HuH-7.5 (cell line): ENCODE data around the gene ANXA2R.
A peak's percentile ranks its signal among the peaks of the same experiment; 100 is the strongest.
"Not testable (repeated sequence)": the region's sequence is repeated elsewhere in the genome, so short reads cannot be mapped to it uniquely, and the experiment has no call there.

Experiments used
- DNase-seq: peaks from one replicate; pipeline ENCODE4 v3.0.0; 2011; ENCODE audit warnings: low spot score

ANXA2R gene, protein sequence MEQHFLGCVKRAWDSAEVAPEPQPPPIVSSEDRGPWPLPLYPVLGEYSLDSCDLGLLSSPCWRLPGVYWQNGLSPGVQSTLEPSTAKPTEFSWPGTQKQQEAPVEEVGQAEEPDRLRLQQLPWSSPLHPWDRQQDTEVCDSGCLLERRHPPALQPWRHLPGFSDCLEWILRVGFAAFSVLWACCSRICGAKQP

DNA sequence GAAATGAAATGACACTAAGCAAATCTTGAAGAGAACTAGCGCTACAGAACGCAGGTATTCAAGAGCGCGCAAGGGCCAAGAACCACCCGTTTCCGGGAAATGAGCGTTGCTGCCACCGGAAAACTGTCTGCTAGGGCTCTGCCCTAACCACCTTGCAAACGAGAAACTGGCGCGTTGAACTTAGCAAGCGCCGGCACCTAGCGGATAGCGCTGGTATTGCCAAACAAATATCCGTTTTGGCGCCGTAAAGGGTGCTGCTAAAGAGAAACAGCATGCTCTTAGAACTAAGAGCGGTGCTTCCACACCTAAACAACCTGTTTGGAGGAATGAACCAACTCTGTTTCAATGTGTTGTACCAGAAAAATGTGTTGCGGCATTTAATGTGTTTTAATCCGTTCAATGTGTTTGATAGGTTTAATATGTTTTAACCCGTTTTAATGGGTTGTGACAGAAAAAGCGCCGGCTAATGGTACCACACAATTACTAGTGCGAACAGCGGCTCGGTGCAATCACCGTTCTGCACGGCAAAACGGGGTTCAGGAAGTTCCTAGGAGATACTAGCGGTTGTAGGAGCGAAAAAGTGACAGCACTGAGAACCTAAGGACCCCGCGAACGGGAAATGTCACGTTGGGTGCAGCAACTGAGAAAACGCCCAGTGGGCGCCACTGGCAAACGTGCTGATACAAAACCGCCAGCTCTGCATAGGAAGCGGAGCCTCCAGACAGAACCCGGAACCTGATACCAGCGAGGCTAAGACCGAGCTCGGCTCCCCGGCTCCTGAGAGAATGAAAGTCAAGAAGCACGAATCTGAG is at the start of gene ANXA2R:
Gene ANXA2R, minus strand, starts transcription at position 33 of the 812 bp plus-strand sequence. CDS start 273 bp downstream, outside the sequence.
- DNase-seq = no peak

DNA sequence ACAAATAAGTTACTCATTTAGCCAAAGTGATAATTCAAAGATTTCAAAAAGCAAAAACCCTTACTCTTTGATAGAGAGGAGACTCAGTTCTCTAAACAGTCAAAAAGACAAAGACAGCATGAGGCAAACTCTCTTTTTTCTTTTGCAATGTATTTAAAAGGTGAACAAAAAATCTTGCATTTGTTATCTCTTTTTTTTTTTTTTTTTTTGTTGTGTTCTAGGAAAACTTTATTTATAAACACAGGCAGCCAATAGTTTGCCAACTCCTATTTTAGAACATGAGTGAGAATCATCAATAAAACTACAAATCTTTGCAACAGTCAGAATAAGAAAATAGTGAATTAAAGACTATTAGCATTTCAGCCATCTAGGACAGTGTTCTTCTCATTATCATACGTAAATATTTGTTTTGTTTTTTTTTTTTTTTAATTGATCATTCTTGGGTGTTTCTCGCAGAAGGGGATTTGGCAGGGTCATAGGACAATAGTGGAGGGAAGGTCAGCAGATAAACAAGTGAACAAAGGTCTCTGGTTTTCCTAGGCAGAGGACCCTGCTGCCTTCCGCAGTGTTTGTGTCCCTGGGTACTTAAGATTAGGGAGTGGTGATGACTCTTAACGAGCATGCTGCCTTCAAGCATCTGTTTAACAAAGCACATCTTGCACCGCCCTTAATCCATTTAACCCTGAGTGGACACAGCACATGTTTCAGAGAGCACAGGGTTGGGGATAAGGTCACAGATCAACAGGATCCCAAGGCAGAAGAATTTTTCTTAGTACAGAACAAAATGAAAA is 46.2 kb upstream of the ANXA2R start:
- DNase-seq = not testable (repeated sequence)

DNA sequence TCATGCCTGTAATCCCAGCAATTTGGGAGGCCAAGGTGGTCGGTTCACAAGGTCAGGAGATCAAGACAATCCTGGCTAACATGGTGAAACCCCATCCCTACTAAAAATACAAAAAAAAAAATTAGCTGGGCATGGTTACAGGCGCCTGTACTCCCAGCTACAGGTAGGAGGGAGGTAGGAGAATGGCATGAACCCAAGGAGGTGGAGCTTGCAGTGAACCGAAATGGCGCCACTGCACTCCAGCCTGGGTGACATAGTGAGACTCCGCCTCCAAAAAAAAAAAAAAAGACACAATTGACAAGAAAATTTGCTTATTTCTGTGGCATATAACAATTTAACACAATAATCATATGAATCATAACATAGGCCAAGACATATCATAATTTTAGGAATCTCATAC is 45.3 kb upstream of the ANXA2R start:
- no peak for DNase-seq

DNA sequence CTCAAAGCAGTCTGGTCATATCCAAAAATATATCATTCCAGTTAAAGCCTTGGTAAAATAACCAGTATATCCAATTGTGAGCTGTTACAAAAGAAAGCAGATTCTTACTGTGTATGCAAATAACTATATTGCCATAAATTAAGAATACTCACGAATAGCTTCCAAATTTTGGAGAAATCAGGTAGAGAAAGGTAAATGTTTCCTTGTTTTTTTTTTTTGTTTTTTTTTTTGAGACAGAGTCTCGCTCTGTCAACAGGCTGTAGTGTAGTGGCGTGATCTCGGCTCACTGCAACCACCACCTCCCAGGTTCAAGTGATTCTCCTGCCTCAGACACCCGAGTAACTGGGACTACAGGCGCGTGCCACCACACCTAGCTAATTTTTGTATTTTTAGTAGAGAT is 44.3 kb upstream of the ANXA2R start:
- DNase-seq = not testable (repeated sequence)

DNA sequence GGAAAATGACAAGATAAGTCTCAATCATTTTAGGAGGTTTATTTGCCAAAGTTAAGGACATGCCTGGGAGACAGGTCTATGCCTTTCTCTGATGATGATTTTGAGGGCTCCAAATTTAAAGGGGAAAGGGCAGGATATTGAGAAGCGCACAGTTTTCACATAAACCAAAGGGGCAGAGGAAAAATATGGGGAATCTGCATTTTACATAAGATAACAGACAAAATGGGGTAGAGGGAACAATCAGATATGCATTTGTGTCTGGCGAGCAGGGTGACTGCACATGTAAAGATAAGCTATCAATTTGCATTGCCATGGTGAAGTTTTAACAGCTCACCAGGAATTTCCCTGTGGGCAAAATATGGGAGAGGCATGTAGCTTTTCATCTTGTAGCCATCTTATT is 41.2 kb upstream of the ANXA2R start:
- not testable (repeated sequence) for DNase-seq

DNA sequence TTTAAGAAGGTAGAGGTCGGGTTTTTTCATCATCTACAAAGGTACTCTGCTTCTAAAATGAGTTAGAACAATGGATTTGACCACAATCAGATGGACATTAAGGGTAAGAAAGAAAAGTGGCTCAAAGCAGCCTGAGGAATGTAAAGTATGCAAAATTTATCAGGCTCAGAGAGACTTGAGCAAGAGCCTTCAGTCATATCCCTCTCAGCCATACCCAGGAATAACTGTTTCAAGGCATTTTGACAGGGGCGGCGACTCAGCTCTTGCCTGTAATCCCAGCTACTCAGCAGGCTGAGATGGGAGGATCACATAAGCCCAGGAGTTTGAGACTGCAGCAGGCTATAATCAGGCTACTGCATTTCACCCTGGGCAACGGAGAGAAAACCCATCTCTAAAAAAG is 38.8 kb upstream of the ANXA2R start:
- no peak for DNase-seq

DNA sequence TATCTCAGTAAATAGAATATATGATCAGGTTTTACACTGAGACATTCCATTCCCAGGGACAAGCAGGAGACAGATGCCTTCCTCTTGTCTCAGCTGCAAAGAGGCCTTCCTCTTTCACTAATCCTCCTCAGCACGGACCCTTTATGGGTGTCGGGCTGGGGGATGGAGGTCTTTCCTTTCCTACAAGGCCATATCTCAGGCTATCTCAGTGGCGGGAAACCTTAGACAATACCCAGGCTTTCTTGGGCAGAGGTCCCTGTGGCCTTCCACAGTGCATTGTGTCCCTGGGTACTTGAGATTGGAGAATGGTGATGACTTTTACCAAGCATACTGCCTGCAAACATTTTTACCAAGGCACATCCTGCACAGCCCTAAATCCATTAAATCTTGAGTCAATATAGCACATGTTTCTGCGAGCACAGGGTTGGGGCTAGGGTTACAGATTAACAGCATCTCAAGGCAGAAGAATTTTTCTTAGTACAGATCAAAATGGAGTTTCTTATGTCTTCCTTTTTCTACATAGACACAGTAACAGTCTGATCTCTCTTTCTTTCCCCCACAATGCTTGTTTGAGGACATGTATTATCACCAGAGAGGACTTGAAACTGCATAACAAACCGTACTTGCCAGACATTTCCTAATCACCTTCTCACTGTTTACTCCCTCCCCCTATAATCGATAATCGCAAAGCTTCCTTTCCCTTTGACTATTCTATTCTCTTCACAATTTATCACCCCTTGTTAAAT is 37.5 kb upstream of the ANXA2R start:
- DNase-seq = not testable (repeated sequence)

DNA sequence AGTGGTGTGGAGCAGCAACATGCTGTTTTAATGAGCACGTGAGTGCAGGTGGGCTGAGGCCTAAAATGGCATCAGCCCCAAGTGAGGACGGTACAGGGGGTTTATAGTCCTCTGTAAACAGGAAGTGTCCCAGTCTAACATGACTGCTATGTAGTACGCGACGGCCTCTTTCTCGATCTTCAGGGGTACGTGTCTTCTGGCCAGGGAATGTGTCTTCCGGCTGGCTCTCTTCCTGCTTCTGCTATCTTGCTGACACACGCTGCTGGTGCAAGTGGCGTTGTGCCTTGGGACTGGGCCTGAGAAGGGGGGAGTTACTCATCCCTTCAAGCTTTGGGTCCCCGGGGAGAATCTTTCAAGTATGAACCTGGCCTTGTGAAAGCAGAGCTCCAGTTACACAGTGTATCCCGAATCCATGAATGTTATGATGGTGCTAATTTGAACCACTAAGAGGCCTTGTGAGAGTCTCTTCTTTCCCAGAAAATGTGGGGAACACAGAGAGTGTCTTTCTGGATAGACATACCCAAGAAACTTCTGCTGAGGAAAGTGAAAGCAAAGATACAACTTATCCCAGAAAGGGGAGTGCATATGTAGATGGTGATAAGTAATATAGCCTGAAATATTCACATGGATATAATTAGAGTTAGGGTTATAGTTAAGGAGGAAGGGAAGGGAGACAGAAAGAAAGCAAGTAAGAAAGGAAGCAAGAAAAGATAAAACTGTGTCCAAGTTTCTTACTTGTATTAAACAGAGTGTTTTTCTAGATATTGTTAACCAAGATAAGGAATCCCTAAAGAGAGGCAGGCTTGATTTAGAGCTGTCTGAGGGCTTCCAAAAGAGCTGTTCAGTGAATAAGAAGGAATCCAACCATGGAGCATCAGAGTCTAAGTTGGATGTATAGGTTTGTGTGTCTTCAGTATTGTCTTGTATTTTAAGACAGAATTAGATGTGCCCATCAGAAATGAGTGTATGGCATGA is 35.5 kb upstream of the ANXA2R start:
- no peak for DNase-seq

DNA sequence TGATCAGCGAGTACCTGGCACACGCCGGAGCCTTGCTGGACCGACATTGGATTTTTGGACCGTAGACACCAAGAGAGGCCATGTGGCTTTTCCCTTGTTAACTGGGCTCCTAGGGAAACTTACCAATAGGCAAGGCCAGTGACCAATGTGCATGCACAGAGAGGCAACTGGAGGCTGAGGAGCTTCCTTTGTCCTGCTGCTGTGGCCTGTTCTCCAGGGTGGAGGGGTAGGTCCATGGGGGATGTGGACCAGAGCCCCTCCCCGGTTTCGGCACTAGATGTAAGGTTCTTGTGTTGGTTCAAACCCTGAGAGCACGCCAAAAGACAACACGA is 34.8 kb upstream of the ANXA2R start:
- DNase-seq = no peak

DNA sequence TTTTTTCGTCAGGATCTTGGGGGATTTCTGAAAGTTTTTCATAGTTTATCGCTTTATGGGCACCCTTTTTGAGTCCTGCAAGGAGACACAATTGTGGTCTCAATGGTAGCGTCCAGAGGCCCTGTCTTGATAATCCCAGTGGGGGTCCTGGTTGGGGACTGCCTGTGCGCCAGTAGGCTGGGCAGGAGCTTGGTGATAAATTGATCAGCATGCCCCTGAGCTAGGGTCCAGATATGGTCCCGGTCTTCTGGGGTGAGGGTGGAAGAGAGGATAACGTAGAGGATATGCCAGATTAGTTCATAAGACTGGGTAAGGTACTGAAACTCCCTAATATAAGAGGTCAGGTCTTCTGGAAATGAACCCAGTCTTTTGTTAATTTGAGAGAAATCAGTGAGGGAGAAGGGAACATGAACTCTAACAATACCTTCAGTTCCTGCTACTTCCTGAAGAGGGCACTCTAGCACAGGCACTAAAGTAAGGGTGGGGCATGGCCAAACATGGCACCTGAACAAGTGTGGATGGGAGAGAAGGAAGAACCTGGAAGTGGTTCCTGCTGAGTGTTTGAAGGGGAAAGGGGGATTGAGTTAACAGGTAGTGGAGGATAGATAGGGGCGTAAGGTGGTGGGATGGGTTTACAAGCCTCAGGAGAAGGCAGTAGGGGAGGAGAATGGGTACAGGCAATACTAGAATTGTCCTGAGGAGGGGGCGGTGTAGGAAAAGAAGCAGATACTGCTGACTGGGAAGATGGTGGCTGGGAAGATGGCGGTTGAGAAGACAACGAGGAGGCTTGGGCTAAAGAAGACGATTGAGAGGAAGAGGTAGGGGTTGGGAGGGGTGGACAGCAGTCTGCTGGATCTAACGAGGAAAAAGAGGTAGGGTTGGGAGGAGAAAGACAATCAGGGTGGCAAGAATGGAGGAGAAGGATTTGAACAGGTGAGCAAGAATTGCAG is 33.8 kb upstream of the ANXA2R start:
- peak; percentile 49 for DNase-seq

DNA sequence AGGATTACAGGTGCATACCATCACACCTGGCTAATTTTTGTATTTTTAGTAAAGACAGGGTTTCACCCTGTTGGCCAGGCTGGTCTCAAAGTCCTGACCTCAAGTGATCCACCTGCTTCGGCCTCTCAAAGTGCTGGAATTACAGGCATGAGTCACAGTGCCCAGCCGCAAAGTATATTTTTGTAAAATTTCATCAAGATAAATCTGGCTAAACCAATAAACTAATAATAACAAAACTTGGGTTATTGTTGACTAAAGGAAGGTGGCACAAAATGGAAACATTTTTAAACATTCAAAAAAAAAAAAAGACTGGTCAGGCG is 29.2 kb upstream of the ANXA2R start:
- DNase-seq = not testable (repeated sequence)

DNA sequence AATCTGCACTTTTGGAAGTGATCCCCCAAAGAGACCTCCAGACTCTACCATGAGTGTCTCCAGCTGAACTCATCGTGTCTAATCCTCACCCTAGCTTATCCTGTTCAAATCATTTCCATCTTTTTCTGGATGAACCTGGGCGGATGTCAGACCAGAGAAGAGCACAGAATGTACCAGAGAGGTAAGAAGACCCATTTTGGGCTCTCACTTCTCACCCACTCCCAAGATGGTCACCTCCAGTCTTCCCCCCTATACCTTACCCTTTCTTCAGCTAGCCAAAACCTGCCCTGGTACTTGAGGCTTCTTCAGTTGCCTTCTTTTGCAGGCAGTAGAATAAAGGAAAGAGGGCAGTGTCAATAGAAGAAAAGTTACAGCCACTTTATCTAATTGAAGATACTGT is 27.9 kb upstream of the ANXA2R start:
- no peak for DNase-seq

DNA sequence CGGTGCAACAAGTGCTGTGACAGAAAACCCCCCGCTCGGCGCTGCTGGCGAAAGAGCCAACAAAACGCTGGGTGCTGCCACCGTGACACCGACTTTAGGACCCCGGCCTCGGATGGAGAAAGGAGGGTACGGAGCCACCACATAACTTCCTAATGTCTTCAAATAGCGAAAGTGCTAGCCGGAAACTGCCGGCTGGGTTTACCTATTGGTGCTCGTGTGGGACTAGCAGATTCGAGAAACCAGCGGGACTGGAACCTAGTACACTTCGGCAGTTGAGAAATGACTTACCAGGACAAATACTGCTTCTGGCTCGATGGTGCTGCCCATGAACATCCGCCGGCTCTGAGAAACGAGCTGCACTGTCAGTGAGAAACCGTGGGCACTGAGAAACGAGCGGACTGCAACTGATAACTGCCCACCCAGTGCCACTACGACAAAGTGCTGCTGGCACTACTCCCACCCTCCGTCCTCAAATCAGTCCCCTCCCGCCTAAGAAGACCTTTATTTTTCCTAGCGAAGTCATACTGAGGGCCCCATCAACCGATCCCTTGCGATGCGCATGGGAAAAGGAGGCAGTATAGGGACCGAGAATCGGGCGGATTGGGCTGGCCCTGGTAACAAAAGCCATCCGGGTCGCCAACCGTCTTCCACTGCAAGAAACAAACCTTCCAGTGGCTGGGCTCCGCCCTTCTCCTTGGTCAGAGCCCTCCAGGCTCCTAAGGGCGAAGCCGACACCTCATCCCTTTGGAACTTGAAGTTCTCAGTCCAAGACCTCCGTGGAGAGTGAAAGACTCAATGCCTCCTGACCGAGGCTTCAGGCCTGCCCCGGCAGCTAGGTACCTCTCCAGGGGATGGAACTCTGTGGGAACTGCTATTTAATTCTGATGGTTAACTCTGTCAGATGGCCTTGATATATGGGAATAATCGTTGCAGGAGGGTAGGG is 27.0 kb upstream of the ANXA2R start:
- peak; percentile 57 for DNase-seq

DNA sequence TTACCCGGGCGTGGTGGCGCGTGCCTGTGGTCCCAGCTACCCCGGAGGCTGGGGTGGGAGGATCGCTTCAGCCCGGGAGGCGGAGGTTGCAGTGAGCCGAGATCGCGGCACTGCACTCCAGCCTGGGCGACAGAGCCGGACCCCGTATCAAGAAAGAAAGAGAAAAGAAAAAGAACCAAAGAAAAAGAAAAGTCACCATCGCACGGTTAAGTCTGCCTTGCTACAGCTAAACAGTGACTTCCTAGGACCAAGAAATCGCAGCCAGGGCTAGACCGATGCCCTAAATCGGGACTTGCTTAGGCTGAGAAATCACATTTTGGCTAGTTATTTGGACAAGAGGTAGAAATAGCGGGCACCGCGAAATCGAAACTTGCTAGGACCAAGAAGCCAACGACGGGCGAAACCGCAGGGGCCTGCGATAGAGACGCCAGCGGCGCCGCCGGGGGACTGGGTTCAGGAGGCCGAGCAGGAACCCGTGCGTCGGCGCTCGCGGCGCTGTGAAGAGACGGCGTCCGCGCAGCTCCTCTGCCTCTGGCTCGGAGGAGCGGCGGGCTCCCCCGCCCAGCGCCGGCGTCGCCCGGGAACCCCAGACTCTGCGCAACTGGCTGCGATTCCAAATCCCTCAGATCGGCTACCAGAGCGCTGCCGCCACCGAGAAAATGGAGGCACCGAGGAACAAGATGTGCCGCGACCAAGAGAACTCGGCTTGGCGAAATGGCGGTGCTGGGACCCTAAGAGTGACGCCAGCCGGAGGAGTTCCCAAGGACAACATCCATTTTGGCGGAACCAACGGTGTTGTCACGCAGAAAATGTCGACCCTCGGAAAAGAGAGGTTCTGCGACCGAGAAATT is 26.1 kb upstream of the ANXA2R start:
- DNase-seq = peak; percentile 41

DNA sequence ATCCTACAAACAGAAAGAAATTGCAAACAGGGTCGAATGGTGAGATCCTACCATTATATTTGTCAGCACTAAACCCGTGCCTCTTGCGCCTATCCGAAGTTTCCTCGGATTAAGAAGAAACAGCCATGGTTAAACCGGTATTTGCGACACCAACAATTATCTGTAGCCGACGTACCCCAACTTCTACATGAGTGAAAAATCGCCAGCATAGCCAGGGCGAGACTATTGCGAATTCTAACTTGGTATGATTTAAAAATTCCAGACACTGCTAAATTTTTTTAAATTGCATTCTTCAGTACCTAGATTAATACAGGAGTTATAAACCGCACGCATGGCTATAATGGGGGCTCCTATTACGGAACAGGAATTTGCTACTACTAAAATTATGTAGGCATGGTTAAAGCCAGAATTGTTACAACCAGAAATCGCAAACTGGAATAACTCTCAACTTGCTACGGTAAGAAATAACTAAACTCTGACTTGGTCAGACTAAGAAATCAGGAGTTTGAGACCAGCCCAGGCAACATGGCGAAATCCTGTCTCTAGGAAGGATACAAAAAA is 25.3 kb upstream of the ANXA2R start:
- DNase-seq = no peak

DNA sequence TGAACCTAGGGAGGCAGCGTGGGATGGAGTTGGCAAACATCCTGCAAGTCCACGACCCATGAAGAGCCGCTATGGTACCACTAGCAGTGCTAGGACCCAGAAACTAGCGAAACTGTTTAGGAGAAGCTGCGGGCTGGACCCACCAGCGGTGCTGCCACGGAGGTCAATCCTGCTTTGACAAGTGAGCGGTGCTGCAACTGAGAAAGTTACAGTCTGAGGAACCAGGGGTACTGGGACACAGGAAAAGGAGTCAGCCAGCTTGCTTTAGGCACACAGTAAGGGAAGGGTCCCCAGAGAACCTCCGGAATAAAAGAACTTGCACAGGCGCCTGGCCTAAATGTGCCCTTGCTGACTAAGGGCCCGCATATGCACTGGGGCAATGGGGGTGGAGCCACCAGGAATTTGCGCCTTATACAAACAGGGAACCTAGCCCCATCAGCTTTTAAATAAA is 23.6 kb upstream of the ANXA2R start:
- no peak for DNase-seq

DNA sequence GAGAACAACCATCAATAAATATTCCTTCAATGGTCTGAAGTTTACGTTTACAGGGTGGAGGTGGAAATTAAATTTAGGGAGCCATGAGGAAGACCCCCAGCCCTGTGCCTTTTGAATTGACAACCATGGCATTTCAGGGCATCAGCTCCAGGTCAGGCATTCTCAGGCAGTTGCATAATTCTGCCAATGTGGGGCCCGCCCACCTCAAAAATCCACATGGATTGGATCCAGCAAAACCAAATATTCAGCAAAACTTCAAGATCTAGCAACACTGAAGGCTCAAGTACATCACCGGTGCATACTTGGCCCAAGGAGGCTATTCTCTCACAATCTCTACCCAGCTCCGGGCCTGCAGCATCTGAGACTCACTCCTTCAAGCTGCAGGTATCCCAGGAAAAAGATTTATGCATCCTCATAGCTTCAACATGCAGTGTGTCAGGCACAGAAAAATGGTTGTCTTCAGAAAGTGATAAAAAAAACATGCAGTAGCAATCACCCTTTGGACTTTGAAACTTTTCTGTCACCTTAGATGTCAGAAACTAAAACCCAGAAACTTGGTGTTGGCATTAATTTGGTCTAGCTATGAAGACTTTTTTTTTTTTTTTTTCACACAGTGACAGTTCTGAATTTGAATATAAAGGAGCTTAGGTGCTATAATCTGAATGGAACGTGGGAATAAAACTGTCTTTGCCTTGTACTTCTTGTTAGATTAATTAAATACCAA is 21.4 kb upstream of the ANXA2R start:
- no peak for DNase-seq
